ENCODE measurements around the gene FRAS1. TPM values are rescaled to one million over a fixed set of nuclear protein-coding genes. Genes with fewer than 3 reads are reported as not detected.

The FRAS1 gene
- total and polyA plus RNA-seq, 2 of the 8 experiments (the other 6 are each of a cell fraction or from before 2014, with no cell fraction given): 38.5 to 109 TPM

- TF ChIP-seq CHD7 (IDR thresholded peaks at IDR 0.05; ENCODE audit: insufficient replicate concordance, low read length) (no peak), TAF1 (IDR thresholded peaks at IDR 0.05; ENCODE audit: low read depth, low read length) (no peak), POU5F1 (IDR thresholded peaks at IDR 0.05; ENCODE audit: low read depth, low read length) (no peak), NANOG (IDR thresholded peaks at IDR 0.05; ENCODE audit: insufficient read depth, low read depth, low read length, poor library complexity, severe bottlenecking) (no peak), SIX5 (IDR thresholded peaks at IDR 0.05; ENCODE audit: low read depth, low read length) (no peak), SP2 (IDR thresholded peaks at IDR 0.05; ENCODE audit: low read length) (no peak), MAX (IDR thresholded peaks at IDR 0.05) (no peak), JUN (IDR thresholded peaks at IDR 0.05; ENCODE audit: low read depth, low read length) (no peak)
Measured at GRCh38 chr4:78074759-78075158, 17.6 kb downstream of the FRAS1 start (continued).

Data from H1 (cell line).